Measurements from ENCODE around the gene CREB5.
A peak's percentile ranks its signal among the peaks of the same experiment; 100 is the strongest.

Gene CREB5

DNA sequence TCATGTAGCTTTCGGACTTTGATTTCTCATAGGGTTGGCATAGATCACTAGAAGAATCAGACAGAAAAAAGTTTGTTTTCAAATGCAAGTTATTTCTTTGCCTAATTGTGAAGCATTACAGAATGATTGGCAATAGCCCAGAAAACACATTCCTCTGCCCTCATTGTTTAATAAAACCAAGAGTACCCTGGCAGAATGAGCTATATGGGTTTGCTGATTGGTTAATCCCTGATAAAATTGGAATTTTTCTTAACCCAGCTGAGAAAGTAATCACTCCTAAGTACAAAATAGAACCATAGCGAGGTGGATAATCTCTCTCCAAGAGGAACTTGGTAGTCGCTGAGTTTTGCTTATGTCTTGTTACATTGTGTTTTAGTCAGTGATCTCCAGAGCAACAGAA lies 30.9 kb upstream of the CREB5 start:
- Histone ChIP-seq H3K4me1 (no peaks in the 10 kb centered on the region), H3K4me3 (ENCODE audit: low read depth, low read length) (no peak overlapping the region), H3K27ac (no peak overlapping the region), H2AFZ (no peak overlapping the region), H3K36me3 (ENCODE audit: control insufficient read depth, insufficient read depth, low read length) (no peaks in the 10 kb centered on the region), H3K4me2 (ENCODE audit: low read length) (no peak overlapping the region), H3K9me3 (ENCODE audit: control insufficient read depth, low read length) (no peaks in the 10 kb centered on the region), H3K79me2 (no peaks in the 10 kb centered on the region), H3K9ac (no peak overlapping the region), H3K27me3 (ENCODE audit: control insufficient read depth, insufficient read depth, low read length) (no peaks in the 10 kb centered on the region)
- TF ChIP-seq CTCF (IDR thresholded peaks at IDR 0.05): no peak

- no peaks in the 10 kb centered on the region for H3K36me3 ChIP-seq (ENCODE audit: control insufficient read depth, insufficient read depth, low read length)
- no peak overlapping the region for H3K27ac ChIP-seq
- no peaks in the 10 kb centered on the region for H3K9me3 ChIP-seq (ENCODE audit: control insufficient read depth, low read length)
- no peaks in the 10 kb centered on the region for H3K4me1 ChIP-seq
- H3K9ac ChIP-seq: no peak overlapping the region
- no peaks in the 10 kb centered on the region for H3K79me2 ChIP-seq
- no peaks in the 10 kb centered on the region for H3K27me3 ChIP-seq (ENCODE audit: control insufficient read depth, insufficient read depth, low read length)
- no peak overlapping the region for H2AFZ ChIP-seq
- no peak overlapping the region for H3K4me2 ChIP-seq (ENCODE audit: low read length)
- TF ChIP-seq CTCF (IDR thresholded peaks at IDR 0.05): no peak
- H3K4me3 ChIP-seq (ENCODE audit: low read depth, low read length): no peak overlapping the region
Measured at GRCh38 chr7:28382144-28382543, 30.2 kb upstream of the CREB5 start.

DNA sequence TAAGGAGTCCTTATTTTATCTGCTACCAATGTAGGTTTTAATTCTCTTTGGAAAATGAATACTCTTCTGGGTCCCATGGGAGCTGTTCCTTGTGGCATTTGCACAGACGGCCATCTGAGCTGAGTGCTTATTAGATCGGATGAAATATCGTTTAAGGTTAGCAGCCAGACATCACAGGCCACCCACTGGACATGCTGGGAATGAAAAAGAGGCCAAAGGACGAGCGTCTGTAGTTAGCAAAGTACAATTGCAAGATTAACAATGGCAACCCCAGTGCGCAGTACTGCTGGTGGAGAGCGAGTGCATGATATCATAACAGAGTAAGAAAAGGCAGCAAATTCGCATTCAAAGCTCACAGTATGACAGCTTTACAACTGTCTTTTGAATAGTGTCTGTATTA lies 28.3 kb upstream of the CREB5 start:
- no peak overlapping the region for H3K4me2 ChIP-seq (ENCODE audit: low read length)
- no peaks in the 10 kb centered on the region for H3K27me3 ChIP-seq (ENCODE audit: control insufficient read depth, insufficient read depth, low read length)
- H3K9me3 ChIP-seq (ENCODE audit: control insufficient read depth, low read length): no peaks in the 10 kb centered on the region
- no peak overlapping the region for H3K9ac ChIP-seq
- H3K27ac ChIP-seq: no peak overlapping the region
- H2AFZ ChIP-seq: no peak overlapping the region
- no peak for TF ChIP-seq CTCF (IDR thresholded peaks at IDR 0.05)
- no peak overlapping the region for H3K4me3 ChIP-seq (ENCODE audit: low read depth, low read length)
- no peaks in the 10 kb centered on the region for H3K4me1 ChIP-seq
- H3K36me3 ChIP-seq (ENCODE audit: control insufficient read depth, insufficient read depth, low read length): no peaks in the 10 kb centered on the region
- H3K79me2 ChIP-seq: no peaks in the 10 kb centered on the region

GRCh38 chr7:28389504-28390395 lies 22.6 kb upstream of the CREB5 start:
- H3K4me1 ChIP-seq: no peaks in the 10 kb centered on the region
- H3K79me2 ChIP-seq: no peaks in the 10 kb centered on the region
- no peak overlapping the region for H2AFZ ChIP-seq
- no peak overlapping the region for H3K4me2 ChIP-seq (ENCODE audit: low read length)
- no peaks in the 10 kb centered on the region for H3K27me3 ChIP-seq (ENCODE audit: control insufficient read depth, insufficient read depth, low read length)
- H3K27ac ChIP-seq: no peak overlapping the region
- no peaks in the 10 kb centered on the region for H3K36me3 ChIP-seq (ENCODE audit: control insufficient read depth, insufficient read depth, low read length)
- H3K9ac ChIP-seq: no peak overlapping the region
- H3K4me3 ChIP-seq (ENCODE audit: low read depth, low read length): no peak overlapping the region
- no peaks in the 10 kb centered on the region for H3K9me3 ChIP-seq (ENCODE audit: control insufficient read depth, low read length)
- peak; percentile 62 for TF ChIP-seq CTCF (IDR thresholded peaks at IDR 0.05)

GRCh38 chr7:28390426-28390825 lies 21.9 kb upstream of the CREB5 start:
- TF ChIP-seq CTCF (IDR thresholded peaks at IDR 0.05): no peak
- no peak overlapping the region for H3K27ac ChIP-seq
- no peaks in the 10 kb centered on the region for H3K27me3 ChIP-seq (ENCODE audit: control insufficient read depth, insufficient read depth, low read length)
- no peaks in the 10 kb centered on the region for H3K9me3 ChIP-seq (ENCODE audit: control insufficient read depth, low read length)
- H3K79me2 ChIP-seq: no peaks in the 10 kb centered on the region
- H3K4me1 ChIP-seq: no peaks in the 10 kb centered on the region
- H2AFZ ChIP-seq: no peak overlapping the region
- no peak overlapping the region for H3K4me2 ChIP-seq (ENCODE audit: low read length)
- H3K4me3 ChIP-seq (ENCODE audit: low read depth, low read length): no peak overlapping the region
- H3K9ac ChIP-seq: no peak overlapping the region
- H3K36me3 ChIP-seq (ENCODE audit: control insufficient read depth, insufficient read depth, low read length): no peaks in the 10 kb centered on the region
